HG03575 (cell line): ENCODE results near the gene ORAI2.

Experiments
- ATAC-seq: cut with Tn5 transposase; IDR thresholded peaks from one replicate; pipeline ENCODE4 v1.9.1; 2021; ENCODE audit not compliant: unreplicated experiment, insufficient number of reproducible peaks, low FRiP score; ENCODE audit errors: extremely low read depth

ORAI2 gene

DNA sequence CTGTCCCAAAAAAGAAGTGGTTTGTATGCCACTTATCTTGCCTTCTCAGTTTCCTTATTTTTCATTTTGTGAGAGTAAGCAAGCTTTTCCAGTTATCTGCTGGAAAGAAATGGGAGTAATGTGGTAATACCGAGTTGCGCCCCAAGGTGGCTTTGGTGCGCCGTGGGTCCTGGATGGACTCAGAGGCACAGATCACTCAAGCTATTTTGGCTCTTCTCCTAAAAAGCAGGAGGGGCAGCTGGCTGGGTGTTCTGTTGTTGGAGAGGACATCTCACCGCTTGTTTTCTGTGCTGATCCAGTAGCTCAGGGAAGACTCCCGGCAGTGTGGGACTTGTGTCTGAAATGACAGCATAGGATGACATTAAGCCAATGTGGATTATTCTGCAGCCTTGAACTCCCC lies 20.8 kb upstream of the ORAI2 start:
- no peak for ATAC-seq

DNA sequence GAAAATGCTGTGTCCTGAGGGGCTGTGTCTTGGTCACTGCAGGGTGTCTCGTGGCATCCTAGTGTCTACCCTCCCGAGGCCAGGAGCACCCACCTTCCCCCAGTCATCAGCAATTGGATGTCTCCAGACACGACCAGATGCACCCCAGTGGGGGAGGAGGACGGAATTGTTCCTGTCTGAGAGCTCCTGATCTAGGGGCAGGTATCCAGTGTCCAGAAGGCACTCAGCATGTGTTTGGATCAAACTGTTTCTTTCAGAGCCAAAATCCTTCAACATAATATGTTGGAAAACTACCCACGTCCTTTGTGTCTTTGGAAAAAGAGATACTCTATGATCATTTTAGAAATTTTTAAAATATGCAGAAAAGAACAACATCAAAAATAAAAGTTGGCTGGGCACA lies 20.3 kb upstream of the ORAI2 start:
- ATAC-seq = no peak

DNA sequence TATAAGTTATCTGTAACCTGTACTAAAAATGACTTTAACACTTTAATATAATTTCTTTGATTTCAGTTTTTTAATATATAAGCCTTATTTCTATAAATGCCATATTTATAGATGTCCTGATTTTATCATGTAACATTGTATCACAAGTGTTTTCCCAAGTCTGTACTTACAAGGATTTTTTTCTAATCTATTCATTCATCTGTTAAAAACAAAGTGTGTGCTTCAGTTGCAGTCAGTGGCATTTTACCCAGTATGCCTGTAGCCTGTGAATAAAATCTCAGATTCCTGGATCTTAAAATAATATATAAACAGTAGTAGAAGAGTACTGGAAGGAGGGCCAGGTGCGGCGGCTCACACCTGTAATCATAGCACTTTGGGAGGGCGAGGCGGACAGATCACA lies 19.8 kb upstream of the ORAI2 start:
- ATAC-seq = no peak

GRCh38 chr7:102415685-102416225 lies 17.6 kb upstream of the ORAI2 start:
- no peak for ATAC-seq

- no peak for ATAC-seq
These were observed 17.0 kb upstream of the ORAI2 start for GRCh38 chr7:102416406-102416805.

- ATAC-seq = no peak
These were observed 16.3 kb upstream of the ORAI2 start for GRCh38 chr7:102417105-102417504.

- no peak for ATAC-seq
These were observed 14.8 kb upstream of the ORAI2 start for GRCh38 chr7:102418592-102418991.

- no peak for ATAC-seq
These were observed 11.6 kb upstream of the ORAI2 start for GRCh38 chr7:102421706-102422240.

DNA sequence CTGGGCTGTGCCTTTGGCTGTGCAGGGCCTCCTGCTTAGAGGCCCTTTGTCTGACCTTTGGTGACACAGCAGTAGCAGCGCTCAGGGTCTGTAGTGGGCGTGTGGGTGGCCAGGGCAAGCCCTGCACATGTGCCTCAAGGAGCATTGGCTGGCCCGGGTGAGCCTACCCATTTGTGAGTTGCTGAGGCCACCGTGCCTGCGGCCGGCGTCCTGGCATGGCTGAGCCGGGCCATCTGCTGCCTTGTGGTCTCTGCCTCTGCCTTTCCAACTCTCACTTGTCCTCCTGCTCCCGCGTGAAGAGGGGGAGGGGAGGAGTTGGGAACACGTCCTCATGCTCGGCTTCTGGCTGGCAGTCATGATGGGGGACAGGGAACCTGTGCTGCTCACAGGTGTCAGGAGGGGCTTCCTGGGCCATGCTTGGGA lies 9.2 kb upstream of the ORAI2 start:
- ATAC-seq = no peak

DNA sequence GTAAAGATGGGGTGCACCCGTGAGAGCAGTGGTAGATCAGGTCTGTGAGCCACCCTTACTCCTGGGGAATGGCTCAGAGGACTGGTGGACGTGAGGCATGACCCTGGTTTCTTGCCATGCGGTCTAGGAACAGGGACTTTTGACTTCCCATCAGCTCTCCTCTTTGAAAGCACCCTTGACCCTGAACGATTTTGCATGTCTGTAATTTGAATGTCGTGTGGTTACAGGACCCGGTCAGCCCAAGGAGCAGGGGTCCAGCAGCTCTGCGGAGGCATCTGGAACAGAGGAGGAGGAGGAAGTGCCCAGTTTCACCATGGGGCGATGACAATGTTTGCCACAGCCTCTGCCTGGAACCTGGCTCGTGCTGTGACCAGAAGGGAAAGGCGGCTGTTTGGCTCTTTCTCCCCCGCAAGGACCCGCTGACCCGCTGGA lies 8.6 kb upstream of the ORAI2 start:
- no peak for ATAC-seq

DNA sequence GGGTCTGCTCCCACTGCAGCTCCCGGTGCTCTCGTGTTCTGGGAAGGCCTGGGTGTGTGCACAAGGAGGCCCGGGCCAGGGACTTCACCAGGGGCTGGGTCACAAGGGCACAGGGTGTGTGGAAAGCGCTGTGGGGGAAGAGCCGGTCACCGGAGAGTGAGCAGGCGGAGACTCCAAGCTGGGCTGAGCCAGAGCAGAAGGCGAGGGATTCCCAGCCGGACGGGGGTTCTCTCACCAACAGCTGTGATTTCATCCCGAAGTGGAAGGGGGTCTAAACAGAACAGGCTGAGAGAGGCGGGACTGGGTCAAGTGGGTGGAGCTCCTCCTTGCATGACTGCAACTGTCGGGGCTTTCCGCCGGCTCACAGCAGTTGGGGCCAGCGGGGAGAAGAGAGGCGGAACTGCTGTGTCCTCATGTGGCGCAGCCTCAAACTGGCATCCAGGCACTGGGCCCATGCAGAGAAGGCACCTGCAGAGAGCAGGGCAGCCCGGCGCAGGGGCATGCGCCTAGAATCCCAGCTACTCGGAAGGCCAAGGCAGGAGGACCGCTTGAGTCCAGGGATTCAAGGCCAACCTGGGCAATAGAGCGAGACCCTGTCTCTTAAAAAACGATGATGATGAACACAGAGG lies 7.6 kb upstream of the ORAI2 start:
- peak; percentile 35 for ATAC-seq

- no peak for ATAC-seq
These were observed 6.9 kb upstream of the ORAI2 start for GRCh38 chr7:102426268-102427018.

DNA sequence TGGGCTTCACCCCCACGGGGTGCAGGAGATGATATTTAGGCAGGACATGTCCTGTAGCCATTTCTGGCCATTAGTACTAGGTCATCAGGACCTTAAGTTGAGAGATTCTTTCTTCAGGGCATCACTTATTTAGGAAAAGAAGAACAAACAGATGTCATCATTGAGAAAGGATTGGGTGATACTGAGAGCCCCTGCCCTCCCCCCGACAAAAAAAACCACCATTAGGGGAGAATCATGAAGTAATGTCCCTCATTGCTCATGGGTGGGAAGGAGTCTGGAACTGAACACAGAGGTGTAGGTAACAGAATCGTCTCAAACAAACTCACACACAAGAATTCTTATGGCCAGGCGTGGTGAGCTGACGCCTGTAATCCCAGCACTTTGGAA lies 6.4 kb upstream of the ORAI2 start:
- ATAC-seq = no peak

DNA sequence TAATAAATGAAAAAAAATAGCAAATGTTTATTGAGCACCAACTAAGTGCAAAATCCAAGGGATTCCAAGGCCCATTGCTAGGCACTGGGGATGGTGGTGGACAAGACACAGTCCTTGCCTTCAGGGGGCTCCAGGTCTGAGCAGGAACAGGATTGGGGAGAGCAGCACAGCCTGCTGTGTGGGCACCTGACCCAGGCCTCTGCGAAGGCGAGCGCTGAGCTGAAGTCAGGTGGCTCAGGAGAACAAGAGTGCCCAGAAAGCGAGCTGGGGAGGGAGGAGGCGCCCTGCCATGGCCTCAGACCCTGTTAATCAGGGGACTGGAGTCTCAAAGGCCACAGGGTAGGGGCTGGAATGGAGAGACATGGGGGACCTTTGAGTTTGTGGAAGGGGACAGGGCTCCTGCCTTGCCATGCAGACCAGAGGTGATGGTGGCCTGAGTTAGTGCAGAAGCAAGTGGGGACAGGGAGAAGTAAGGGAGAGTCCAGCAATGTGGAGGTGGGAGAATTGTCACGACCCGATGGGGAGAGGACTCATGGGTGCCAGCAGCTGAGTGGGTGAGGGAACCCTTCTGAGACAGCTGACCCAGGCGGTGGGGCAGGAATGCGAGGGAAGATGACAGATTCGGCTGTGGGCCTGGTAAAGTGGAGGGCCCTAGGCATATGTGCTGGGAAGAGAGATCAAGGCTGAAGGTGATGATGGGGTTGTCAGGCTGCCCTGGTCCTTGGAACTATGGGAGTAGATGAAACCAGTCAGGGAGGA lies 4.1 kb upstream of the ORAI2 start:
- ATAC-seq = no peak

GRCh38 chr7:102431617-102432298 lies 1.6 kb upstream of the ORAI2 start:
- no peak for ATAC-seq

DNA sequence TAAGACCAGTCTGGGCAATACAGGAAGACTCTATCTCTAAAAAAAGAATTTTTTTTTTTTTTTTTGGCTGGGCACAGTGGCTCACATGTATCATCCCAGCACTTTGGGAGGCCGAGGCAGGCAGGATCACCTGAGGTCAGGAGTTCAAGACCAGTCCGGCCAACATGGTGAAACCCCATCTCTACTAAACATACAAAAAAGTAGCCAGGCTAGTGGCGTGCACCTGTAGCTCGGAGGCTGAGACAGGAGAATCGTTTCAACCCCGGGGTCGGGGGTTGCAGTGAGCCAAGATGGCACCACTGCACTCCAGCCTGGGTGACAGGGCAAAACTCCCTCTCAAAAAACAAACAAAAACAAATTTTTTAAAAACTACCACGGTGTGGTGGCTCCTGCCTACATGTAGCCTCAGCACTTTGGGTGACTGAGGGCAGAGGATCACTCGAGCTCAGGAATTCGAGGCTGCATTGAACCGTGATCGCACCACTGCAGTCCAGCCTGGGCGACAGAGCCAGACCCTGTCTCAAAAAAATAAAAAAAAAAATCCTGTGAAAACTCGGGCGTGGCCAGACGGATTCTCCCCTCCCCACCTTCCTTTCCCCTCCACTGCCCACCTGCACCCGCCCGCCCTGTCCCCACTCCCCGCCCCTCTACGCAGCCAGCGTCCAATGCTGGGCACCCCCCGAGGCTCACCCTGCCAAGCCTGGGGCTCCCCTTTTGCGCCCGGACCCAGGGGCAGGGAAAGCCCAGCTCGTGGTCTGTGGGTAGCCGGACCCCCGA lies 745 bp upstream of the ORAI2 start:
- ATAC-seq = no peak

DNA sequence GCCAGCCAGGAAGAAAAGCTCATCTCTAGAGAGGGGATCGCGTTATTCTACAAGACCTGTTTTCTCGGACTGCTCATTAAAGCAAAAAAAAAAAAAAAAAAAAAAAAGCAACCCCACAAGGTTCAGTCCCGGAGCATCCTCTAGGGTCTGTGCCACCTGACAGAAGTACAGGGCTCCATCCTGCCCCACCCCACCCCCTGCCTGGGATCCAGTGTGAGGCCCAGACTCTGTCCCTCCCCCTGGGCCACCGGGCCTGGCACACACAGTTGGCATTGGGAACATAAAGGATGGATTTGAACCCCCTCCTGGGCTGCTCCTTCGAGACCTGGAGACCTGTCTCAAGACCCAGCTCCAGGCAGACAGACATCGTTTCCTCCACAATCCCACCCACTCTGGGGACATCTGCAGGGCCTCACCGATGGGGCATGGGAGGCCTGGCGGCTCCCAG lies 688 bp downstream of the ORAI2 start:
- no peak for ATAC-seq

DNA sequence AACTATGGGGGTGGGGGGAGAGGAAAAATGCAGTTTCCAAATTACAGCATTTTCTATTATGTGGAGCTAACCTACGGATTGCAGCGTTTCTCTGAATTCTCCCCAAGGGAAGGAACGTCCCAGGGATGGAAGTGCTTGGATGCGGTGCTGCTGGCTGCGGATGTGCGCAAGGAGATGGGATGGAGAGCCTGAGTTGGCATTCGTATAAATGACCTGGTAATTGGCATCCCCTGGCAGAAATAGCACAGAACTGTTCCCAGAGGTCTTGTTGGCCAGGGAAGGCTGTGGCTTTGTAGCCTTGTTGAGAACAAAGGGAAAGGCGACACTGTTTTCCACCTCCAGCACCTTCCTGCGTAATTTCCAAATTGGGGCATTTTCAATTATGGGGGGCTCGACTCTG lies 2.7 kb downstream of the ORAI2 start:
- no peak for ATAC-seq
